ENCODE data around the gene SPARCL1. TPM values are rescaled to one million over a fixed set of nuclear protein-coding genes. Genes with fewer than 3 reads are reported as not detected.

SPARCL1 gene
- total and polyA plus RNA-seq, 2 donors (not counting 3 experiments of a cell fraction or from before 2014, with no cell fraction given): not detected

- H3K9ac ChIP-seq (replicated peaks; ENCODE audit: extremely low read depth, insufficient read depth, low read length): no peak overlapping the region
- no peaks in the 10 kb centered on the region for H3K27me3 ChIP-seq (ENCODE audit: control insufficient read depth in 2 of 2, insufficient read depth in 2 of 2, low read length in 2 of 2)
- no peak overlapping the region for H2AFZ ChIP-seq (ENCODE audit: low read depth, low read length)
- no peaks in the 10 kb centered on the region for H4K20me1 ChIP-seq (replicated peaks; ENCODE audit: control insufficient read depth, extremely low read depth, insufficient read depth, low read length)
- DNase-seq (ENCODE audit: low read depth, low spot score): no peak
- no TSS peak for BruUV-seq (replicated peaks)
- TF ChIP-seq POLR2AphosphoS5 (IDR thresholded peaks at IDR 0.05; ENCODE audit: insufficient read depth, low read depth, low read length): no peak
- TF ChIP-seq POLR2A (IDR thresholded peaks at IDR 0.05; ENCODE audit: low read depth, low read length): no peak
- TF ChIP-seq JUN (IDR thresholded peaks at IDR 0.05; ENCODE audit: borderline replicate concordance, insufficient read depth, insufficient read length, low read depth): no peak
- TF ChIP-seq EZH2 (IDR thresholded peaks at IDR 0.05; ENCODE audit: borderline replicate concordance, low read depth, low read length, severe bottlenecking): no peak
- TF ChIP-seq, protein P1, sequence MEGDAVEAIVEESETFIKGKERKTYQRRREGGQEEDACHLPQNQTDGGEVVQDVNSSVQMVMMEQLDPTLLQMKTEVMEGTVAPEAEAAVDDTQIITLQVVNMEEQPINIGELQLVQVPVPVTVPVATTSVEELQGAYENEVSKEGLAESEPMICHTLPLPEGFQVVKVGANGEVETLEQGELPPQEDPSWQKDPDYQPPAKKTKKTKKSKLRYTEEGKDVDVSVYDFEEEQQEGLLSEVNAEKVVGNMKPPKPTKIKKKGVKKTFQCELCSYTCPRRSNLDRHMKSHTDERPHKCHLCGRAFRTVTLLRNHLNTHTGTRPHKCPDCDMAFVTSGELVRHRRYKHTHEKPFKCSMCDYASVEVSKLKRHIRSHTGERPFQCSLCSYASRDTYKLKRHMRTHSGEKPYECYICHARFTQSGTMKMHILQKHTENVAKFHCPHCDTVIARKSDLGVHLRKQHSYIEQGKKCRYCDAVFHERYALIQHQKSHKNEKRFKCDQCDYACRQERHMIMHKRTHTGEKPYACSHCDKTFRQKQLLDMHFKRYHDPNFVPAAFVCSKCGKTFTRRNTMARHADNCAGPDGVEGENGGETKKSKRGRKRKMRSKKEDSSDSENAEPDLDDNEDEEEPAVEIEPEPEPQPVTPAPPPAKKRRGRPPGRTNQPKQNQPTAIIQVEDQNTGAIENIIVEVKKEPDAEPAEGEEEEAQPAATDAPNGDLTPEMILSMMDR (IDR thresholded peaks at IDR 0.05; ENCODE audit: extremely low read depth in 1 of 2, insufficient read depth in 1 of 2, low read depth in 1 of 2, low read length in 2 of 2): no peak
- no peak for TF ChIP-seq GATA2 (IDR thresholded peaks at IDR 0.05; ENCODE audit: insufficient read depth, insufficient read length, low read depth, low read length)
- TF ChIP-seq, protein P2, sequence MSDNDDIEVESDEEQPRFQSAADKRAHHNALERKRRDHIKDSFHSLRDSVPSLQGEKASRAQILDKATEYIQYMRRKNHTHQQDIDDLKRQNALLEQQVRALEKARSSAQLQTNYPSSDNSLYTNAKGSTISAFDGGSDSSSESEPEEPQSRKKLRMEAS (IDR thresholded peaks at IDR 0.05; ENCODE audit: insufficient read depth, insufficient read length): no peak
- no peak for TF ChIP-seq MYC (IDR thresholded peaks at IDR 0.05; ENCODE audit: low read depth, low read length)
- TF ChIP-seq FOS (IDR thresholded peaks at IDR 0.05; ENCODE audit: borderline replicate concordance, insufficient read depth, low read length): no peak
- H3K9me3 ChIP-seq (replicated peaks; ENCODE audit: control insufficient read depth, insufficient read depth, low read length): no peaks in the 10 kb centered on the region
- ChIA-PET CTCF (interaction anchor here (0.6 to 2.0 kb wide), 5 partner anchors 12 to 1803 kb away, joined by 3 to 8 read pairs (median 3); partner anchors contain the start of gene HSD17B11), POLR2A (no interaction called here)
- dilution Hi-C loops (cut with MboI; ENCODE audit: extremely low pct_ligation_motif_present, low sequenced_read_pairs): no loop called here
- H3K4me3 ChIP-seq (replicated peaks in 1 of 3; ENCODE audit: insufficient read depth in 1 of 3, low read depth in 1 of 3, low read length in 3 of 3): no peak overlapping the region
- H3K27ac ChIP-seq (ENCODE audit: insufficient read depth, low read depth, low read length): no peak overlapping the region
- H3K4me1 ChIP-seq (ENCODE audit: control insufficient read depth, extremely low read depth, insufficient read depth, low read length): no peaks in the 10 kb centered on the region
- no peaks in the 10 kb centered on the region for H3K79me2 ChIP-seq (ENCODE audit: control insufficient read depth, insufficient read depth, low read length)
- no peaks in the 10 kb centered on the region for H3K9me1 ChIP-seq (replicated peaks; ENCODE audit: control insufficient read depth, extremely low read depth, insufficient read depth, low read length)
- no peak for FAIRE-seq
- peaks cover 6 to 7% of the 10 kb centered on the region in 2 experiments for H3K36me3 ChIP-seq (ENCODE audit: control insufficient read depth in 2 of 2, extremely low read depth in 1 of 2, insufficient read depth in 2 of 2, low read length in 2 of 2)
- intact Hi-C loops (cut with micrococcal nuclease): no loop called here
- H3K4me2 ChIP-seq (ENCODE audit: insufficient read depth, low read length): no peak overlapping the region
These were observed 83.2 kb downstream of the SPARCL1 start for GRCh38 chr4:87445964-87446363.

Measured in endothelial cell of umbilical vein (primary cell).